Kidney epithelial cell (primary cell): Measurements from ENCODE around the gene SLC28A1. TPM values are rescaled to one million over a fixed set of nuclear protein-coding genes. Genes with fewer than 3 reads are reported as not detected.

Experiments
- DNase-seq: peaks from one replicate; pipeline ENCODE4 v3.0.0-alpha.2; 2010; ENCODE audit warnings: low read depth
- H3K27me3 ChIP-seq: 2 replicates; pipeline ENCODE4 v1.6.0; 2011; ENCODE audit warnings: low read length; ENCODE audit not compliant: control insufficient read depth, insufficient read depth
- H3K36me3 ChIP-seq: 2 replicates; pipeline ENCODE4 v1.5.1; 2011; ENCODE audit warnings: low read length; ENCODE audit not compliant: control insufficient read depth, insufficient read depth
- H3K4me3 ChIP-seq: 2 replicates; pipeline ENCODE4 v1.5.1; 2011; ENCODE audit warnings: low read depth, mild to moderate bottlenecking, control low read depth, low read length
- CTCF ChIP-seq: IDR thresholded peaks from 2 replicates; pipeline ENCODE4 v1.5.1; 2011; ENCODE audit warnings: mild to moderate bottlenecking, moderate library complexity, low read length, control low read depth, inconsistent platforms; ENCODE audit not compliant: insufficient read depth, poor library complexity, severe bottlenecking
- total RNA-seq: library from RNA; depleted of rRNA; stranded (reverse); fragments of >200 nt; gene quantifications from 2 replicates; pipeline ENCODE4 v1.2.3, GENCODE V29; 2015

SLC28A1 gene
- total RNA-seq, 1 donor from 2014 or later = 0.17 TPM

- DNase-seq = no peak
- Histone ChIP-seq H3K36me3 (no peaks in the 10 kb centered on the region), H3K27me3 (no peaks in the 10 kb centered on the region), H3K4me3 (no peak overlapping the region)
- no peak for TF ChIP-seq CTCF
These were observed 83.8 kb downstream of the SLC28A1 start for GRCh38 chr15:84968301-84968700.

GRCh38 chr15:84969257-84969656, 84.8 kb downstream of the SLC28A1 start:
- no peak for TF ChIP-seq CTCF
- Histone ChIP-seq H3K4me3 (no peak overlapping the region), H3K27me3 (no peaks in the 10 kb centered on the region), H3K36me3 (no peaks in the 10 kb centered on the region)
- no peak for DNase-seq

- Histone ChIP-seq H3K4me3 (no peak overlapping the region), H3K27me3 (no peaks in the 10 kb centered on the region), H3K36me3 (no peaks in the 10 kb centered on the region)
- no peak for TF ChIP-seq CTCF
- no peak for DNase-seq
These were observed 86.4 kb downstream of the SLC28A1 start for GRCh38 chr15:84970843-84971242.

GRCh38 chr15:84973492-84974460, 89.3 kb downstream of the SLC28A1 start:
- DNase-seq = no peak
- no peak overlapping the region for H3K4me3 ChIP-seq
- no peaks in the 10 kb centered on the region for H3K36me3 ChIP-seq
- no peaks in the 10 kb centered on the region for H3K27me3 ChIP-seq
- TF ChIP-seq CTCF = no peak

- no peak for DNase-seq
- Histone ChIP-seq H3K4me3 (no peak overlapping the region), H3K36me3 (no peaks in the 10 kb centered on the region), H3K27me3 (no peaks in the 10 kb centered on the region)
- no peak for TF ChIP-seq CTCF
These were observed 91.4 kb downstream of the SLC28A1 start for GRCh38 chr15:84975871-84976351.

- no peak overlapping the region for H3K4me3 ChIP-seq
- no peak for TF ChIP-seq CTCF
- no peaks in the 10 kb centered on the region for H3K36me3 ChIP-seq
- no peak for DNase-seq
- no peaks in the 10 kb centered on the region for H3K27me3 ChIP-seq
These were observed 92.4 kb downstream of the SLC28A1 start for GRCh38 chr15:84976746-84977345.
